ENCODE results near the gene ASB4.

- TF ChIP-seq CTCF (conservative IDR thresholded peaks at IDR 0.05; ENCODE audit: low read depth, low read length) (no peak), EZH2 (IDR thresholded peaks at IDR 0.05; ENCODE audit: low read length, unreplicated experiment) (no peak), EZH2phosphoT487 (IDR thresholded peaks at IDR 0.05; ENCODE audit: borderline replicate concordance, low read length) (no peak)
These were observed 58.4 kb downstream of the ASB4 start for GRCh38 chr7:95544171-95544570.

Measured in PC-3 (cell line).